IMR-90 (cell line): ENCODE results near the gene ZNF598. TPM values are rescaled to one million over a fixed set of nuclear protein-coding genes. Genes with fewer than 3 reads are reported as not detected.

Experiments used
- ATAC-seq: fragments of 200-7000 bp; cut with Tn5 transposase; 2 replicates; pipeline ENCODE4 v1.9.1; 2020; ENCODE audit warnings: low read depth, mild to moderate bottlenecking, moderate library complexity
- BruUV-seq: library from RNA; stranded (reverse); fragments of 400-500 nt; replicated peaks from 2 replicates; lab custom pipeline; 2021; lab: Mats Ljungman, UMichigan
- CTCF ChIA-PET: fragments of 300-600 bp; formaldehyde crosslinking; extraction: SDS; loops from one replicate; lab custom pipeline; 2021; ENCODE audit warnings: antibody characterized with exemption; lab: Yijun Ruan, JAX
- POLR2A ChIA-PET: fragments of 300-600 bp; sonication (Branson Sonifier 250); formaldehyde crosslinking; loops from one replicate; lab custom pipeline; 2022; ENCODE audit warnings: antibody characterized with exemption; ENCODE audit not compliant: unreplicated experiment; lab: Charles Lee
- DNase-seq: peaks from one replicate; pipeline ENCODE4 v3.0.0; 2013
- H2AFZ ChIP-seq: replicated peaks from 2 replicates; pipeline ENCODE3; 2013; ENCODE audit warnings: low read length, mild to moderate bottlenecking; ENCODE audit not compliant: poor library complexity
- H2AK5ac ChIP-seq: 2 replicates; pipeline ENCODE4 v1.6.1; 2013; ENCODE audit warnings: low read depth, low read length, inconsistent platforms
- H2AK9ac ChIP-seq: replicated peaks from 2 replicates; pipeline ENCODE3; 2013; ENCODE audit warnings: mild to moderate bottlenecking, low read depth, low read length, moderate library complexity; ENCODE audit not compliant: poor library complexity
- H2BK120ac ChIP-seq: 2 replicates; pipeline ENCODE4 v1.6.1; 2013; ENCODE audit warnings: low read depth, low read length, inconsistent platforms
- H2BK15ac ChIP-seq: 3 replicates; pipeline ENCODE4 v1.6.1; 2013; ENCODE audit warnings: low read depth, low read length, inconsistent platforms
- H2BK20ac ChIP-seq: 2 replicates; pipeline ENCODE4 v1.6.1; 2013; ENCODE audit warnings: low read depth, mild to moderate bottlenecking, inconsistent platforms, low read length, moderate library complexity
- H2BK5ac ChIP-seq: 2 replicates; pipeline ENCODE4 v1.6.1; 2013; ENCODE audit warnings: mild to moderate bottlenecking, low read depth, low read length, inconsistent platforms; ENCODE audit not compliant: poor library complexity, severe bottlenecking
- H3K14ac ChIP-seq: replicated peaks from 2 replicates; pipeline ENCODE4 v1.6.1; 2013; ENCODE audit warnings: low read depth, low read length, inconsistent platforms
- H3K18ac ChIP-seq: 2 replicates; pipeline ENCODE4 v1.6.1; 2013; ENCODE audit warnings: low read depth, low read length, control low read depth
- H3K23ac ChIP-seq: 2 replicates; pipeline ENCODE4 v1.6.1; 2013; ENCODE audit warnings: low read depth, low read length, inconsistent platforms
- H3K27ac ChIP-seq: 2 replicates; pipeline ENCODE4 v1.5.1; 2013; ENCODE audit warnings: mild to moderate bottlenecking, control low read depth, low read length; ENCODE audit not compliant: insufficient read depth
- H3K27me3 ChIP-seq: 2 replicates; pipeline ENCODE4 v1.6.1; 2013; ENCODE audit warnings: low read length; ENCODE audit not compliant: control insufficient read depth, insufficient read depth
- H3K36me3 ChIP-seq: 2 replicates; pipeline ENCODE4 v1.6.1; 2013; ENCODE audit warnings: low read length, mixed read lengths; ENCODE audit not compliant: control insufficient read depth, insufficient read depth
- H3K4ac ChIP-seq: 2 replicates; pipeline ENCODE4 v1.6.1; 2013; ENCODE audit warnings: low read depth, low read length, inconsistent platforms
- H3K4me1 ChIP-seq: 2 replicates; pipeline ENCODE4 v1.6.1; 2013; ENCODE audit warnings: low read length, mixed read lengths; ENCODE audit not compliant: control insufficient read depth, insufficient read depth
- H3K4me2 ChIP-seq: 2 replicates; pipeline ENCODE4 v1.6.1; 2013; ENCODE audit warnings: low read depth, mild to moderate bottlenecking, control low read depth, low read length, moderate library complexity
- H3K4me3 ChIP-seq: 2 replicates; pipeline ENCODE4 v1.5.1; 2013; ENCODE audit warnings: low read depth, mild to moderate bottlenecking, control low read depth, low read length, moderate library complexity; ENCODE audit not compliant: insufficient read depth
- H3K56ac ChIP-seq: 2 replicates; pipeline ENCODE4 v1.6.1; 2013; ENCODE audit warnings: low read length, inconsistent platforms; ENCODE audit not compliant: insufficient read depth; ENCODE audit errors: extremely low read depth
- H3K79me1 ChIP-seq, 2 experiments: 2 replicates each; pipeline ENCODE4 v1.6.1; 2013; ENCODE audit warnings: low read length in 2 of 2, inconsistent platforms in 1 of 2, low read depth in 1 of 2
- H3K9ac ChIP-seq: 2 replicates; pipeline ENCODE4 v1.6.1; 2013; ENCODE audit warnings: low read depth, low read length, control low read depth
- H3K9me1 ChIP-seq: 2 replicates; pipeline ENCODE4 v1.6.1; 2013; ENCODE audit warnings: low read length, inconsistent platforms; ENCODE audit not compliant: insufficient read depth
- H3K9me3 ChIP-seq: 2 replicates; pipeline ENCODE4 v1.6.1; 2013; ENCODE audit warnings: low read length; ENCODE audit not compliant: control insufficient read depth, insufficient read depth
- H4K20me1 ChIP-seq: 2 replicates; pipeline ENCODE4 v1.6.1; 2013; ENCODE audit warnings: low read length, inconsistent platforms; ENCODE audit not compliant: insufficient read depth
- H4K5ac ChIP-seq: 2 replicates; pipeline ENCODE4 v1.6.1; 2013; ENCODE audit warnings: mild to moderate bottlenecking, low read depth, low read length, control low read depth
- H4K8ac ChIP-seq, 2 experiments: 2 replicates each; pipeline ENCODE4 v1.6.1; 2013; ENCODE audit warnings: low read depth in 2 of 2, low read length in 2 of 2, control low read depth in 1 of 2, inconsistent platforms in 1 of 2
- H4K91ac ChIP-seq: 2 replicates; pipeline ENCODE4 v1.6.1; 2013; ENCODE audit warnings: low read depth, low read length, inconsistent platforms; ENCODE audit not compliant: insufficient read depth
- CEBPB ChIP-seq: IDR thresholded peaks from 2 replicates; pipeline ENCODE4 v1.6.1; 2012; ENCODE audit warnings: low read depth, low read length, improper control_type of control experiment
- FOS ChIP-seq: fragments of 150-350 bp; IDR thresholded peaks from 2 replicates; pipeline ENCODE4 v1.6.1; 2016; ENCODE audit warnings: low read depth, low read length
- MAFK ChIP-seq: IDR thresholded peaks from 2 replicates; pipeline ENCODE4 v1.6.1; 2012; ENCODE audit warnings: low read depth, low read length, improper control_type of control experiment
- MAZ ChIP-seq: IDR thresholded peaks from 2 replicates; pipeline ENCODE4 v1.6.1; 2012; ENCODE audit warnings: low read depth, mild to moderate bottlenecking, low read length, improper control_type of control experiment, moderate library complexity, borderline replicate concordance
- MXI1 ChIP-seq: IDR thresholded peaks from 2 replicates; pipeline ENCODE4 v1.6.1; 2012; ENCODE audit warnings: low read depth, mild to moderate bottlenecking, low read length, moderate library complexity, borderline replicate concordance
- POLR2A ChIP-seq: IDR thresholded peaks from 2 replicates; pipeline ENCODE4 v1.6.1; 2012; ENCODE audit warnings: mild to moderate bottlenecking, low read depth, low read length
- RFX5 ChIP-seq: IDR thresholded peaks from 2 replicates; pipeline ENCODE4 v1.8.0; 2012; ENCODE audit warnings: low read depth, mild to moderate bottlenecking, low read length, moderate library complexity
- WGBS, 2 experiments: methylation state at CpG; one replicate each; pipeline versions ENCODE4 v1.1.5 to v1.1.7; 2013; ENCODE audit warnings: missing lambda C conversion rate in 2 of 2; ENCODE audit not compliant: insufficient read length in 1 of 2; ENCODE audit errors: extremely low coverage in 2 of 2; 5-methylcytosine and 5-hydroxymethylcytosine counted together
- dilution Hi-C: fragments of 300-500 bp; cut with HindIII; formaldehyde crosslinking; loops from one replicate; pipeline ENCODE4 v1.14.3; 2018; ENCODE audit warnings: low sequenced_read_pairs; ENCODE audit not compliant: unreplicated experiment
- in situ Hi-C: fragments of 300-500 bp; cut with MboI; formaldehyde crosslinking; loops from 3 replicates; pipeline ENCODE4 v1.14.3; 2019; ENCODE audit warnings: low sequenced_read_pairs, inconsistent platforms, mixed read lengths
- intact Hi-C: fragments of 100-400 bp; cut with micrococcal nuclease; formaldehyde crosslinking; loops from 2 replicates; pipeline ENCODE4 v1.10.0; 2022
- polyA plus RNA-seq, 3 experiments: library from polyadenylated mRNA; depleted of rRNA; stranded (reverse); fragments of >200 nt; gene quantifications; 2 replicates each; pipeline ENCODE4 v1.2.3, GENCODE V29; 2012; ENCODE audit warnings: low replicate concordance in 1 of 3
- total RNA-seq: library from RNA; depleted of rRNA; stranded (reverse); fragments of >200 nt; gene quantifications from 2 replicates; pipeline ENCODE4 v1.2.3, GENCODE V29; 2012

The ZNF598 gene
- total and polyA plus RNA-seq, 2 of the 4 experiments (the other 2 are of a cell fraction) = 3.4 to 36.4 TPM

GRCh38 chr16:2008631-2009163 lies 924 bp downstream of the ZNF598 start:
- peak overlapping the region; percentile 79 for H2AFZ ChIP-seq

More at GRCh38 chr16:2008631-2009163, 924 bp downstream of the ZNF598 start:
- Histone ChIP-seq H3K9ac (peak overlapping the region; percentile 95), H3K79me1 (peaks cover 15 to 65% of the 10 kb centered on the region in 2 experiments; a peak in 3 of 4 replicates), H4K91ac (peak overlapping the region; percentile 24; the same call in 1 of the 2 replicates), H2BK120ac (no peak overlapping the region), H3K4me2 (peak overlapping the region; percentile 97), H2BK5ac (peak overlapping the region; percentile 60), H3K4me1 (peaks cover 28% of the 10 kb centered on the region), H3K27me3 (no peaks in the 10 kb centered on the region), H4K5ac (peak overlapping the region; percentile 40), H4K20me1 (peaks cover 55% of the 10 kb centered on the region), H2BK15ac (no peak overlapping the region), H3K4ac (peak overlapping the region; percentile 80), H3K4me3 (peak overlapping the region; percentile 75), H2AK5ac (peak overlapping the region; percentile 83), H2BK20ac (no peak overlapping the region), H3K9me3 (no peaks in the 10 kb centered on the region), H3K27ac (peak overlapping the region; percentile 88), H3K56ac (peak overlapping the region; percentile 71), H3K18ac (no peak overlapping the region), H2AK9ac (peak overlapping the region; percentile 98), H3K23ac (peak overlapping the region; percentile 95), H3K9me1 (peaks cover 8% of the 10 kb centered on the region; the same call in 1 of the 2 replicates), H3K36me3 (peaks cover 9% of the 10 kb centered on the region), H4K8ac (peak overlapping the region in 1 of 2 experiments; percentile 14; a peak in 1 of 4 replicates), H3K14ac (peak overlapping the region; percentile 83)
- 3% methylated on average over 13 of the region's 23 CpGs; no CpG with 5 or more reads in 1 of the 2 experiments for WGBS, 2 experiments
- in situ Hi-C loops (no loop called here), intact Hi-C loops (no loop called here), dilution Hi-C loops (no loop called here)
- ChIA-PET POLR2A (no interaction called here), CTCF (interaction anchor here (1.4 kb wide), 1 partner anchor 132 kb away, joined by 4 read pairs; no protein-coding TSS in a partner anchor)
- TF ChIP-seq POLR2A = 0 out of 2 replicates have a peak, but pooled peaks have one; percentile 16
- 0 out of 2 replicates have a peak, but pooled peaks have one; percentile 2 for TF ChIP-seq MAFK
- TF ChIP-seq FOS = no peak
- TF ChIP-seq MAZ = peak; percentile 26; the same call in 1 of the 2 replicates
- TF ChIP-seq MXI1 = 0 out of 2 replicates have a peak, but pooled peaks have one; percentile 33
- TF ChIP-seq RFX5 = no peak
- TF ChIP-seq CEBPB = peak; percentile 78
- DNase-seq (peak; percentile 44), ATAC-seq (peak; percentile 3)
- no TSS peak for BruUV-seq
